ENCODE measurements around the gene B9D1.

B9D1 gene

GRCh38 chr17:19384723-19385391 lies 22.3 kb upstream of the B9D1 start:
- Histone ChIP-seq H4K20me1 (ENCODE audit: insufficient read depth, low read length) (no peaks in the 10 kb centered on the region), H3K9me3 (replicated peaks; ENCODE audit: insufficient read depth, low read length) (no peaks in the 10 kb centered on the region), H3F3A (ENCODE audit: insufficient read depth, low read length) (no peaks in the 10 kb centered on the region), H3K4me3 (ENCODE audit: low read length) (no peak overlapping the region), H3K9me2 (replicated peaks; ENCODE audit: insufficient read depth, low read length) (no peaks in the 10 kb centered on the region), H2AFZ (ENCODE audit: low read length) (no peak overlapping the region), H3K79me2 (ENCODE audit: low read length) (no peaks in the 10 kb centered on the region), H3K4me2 (ENCODE audit: low read depth, low read length) (no peak overlapping the region), H3K9ac (ENCODE audit: low read length) (no peak overlapping the region), H3K27me3 (replicated peaks; ENCODE audit: insufficient read depth, low read length) (no peaks in the 10 kb centered on the region), H3K27ac (ENCODE audit: low read length) (no peak overlapping the region), H3K36me3 (replicated peaks; ENCODE audit: insufficient read depth, low read length) (no peaks in the 10 kb centered on the region), H3K4me1 (ENCODE audit: low read length) (no peaks in the 10 kb centered on the region)
- no peak for TF ChIP-seq EZH2phosphoT487 (IDR thresholded peaks at IDR 0.05; ENCODE audit: low read length)
- TF ChIP-seq, protein P1, sequence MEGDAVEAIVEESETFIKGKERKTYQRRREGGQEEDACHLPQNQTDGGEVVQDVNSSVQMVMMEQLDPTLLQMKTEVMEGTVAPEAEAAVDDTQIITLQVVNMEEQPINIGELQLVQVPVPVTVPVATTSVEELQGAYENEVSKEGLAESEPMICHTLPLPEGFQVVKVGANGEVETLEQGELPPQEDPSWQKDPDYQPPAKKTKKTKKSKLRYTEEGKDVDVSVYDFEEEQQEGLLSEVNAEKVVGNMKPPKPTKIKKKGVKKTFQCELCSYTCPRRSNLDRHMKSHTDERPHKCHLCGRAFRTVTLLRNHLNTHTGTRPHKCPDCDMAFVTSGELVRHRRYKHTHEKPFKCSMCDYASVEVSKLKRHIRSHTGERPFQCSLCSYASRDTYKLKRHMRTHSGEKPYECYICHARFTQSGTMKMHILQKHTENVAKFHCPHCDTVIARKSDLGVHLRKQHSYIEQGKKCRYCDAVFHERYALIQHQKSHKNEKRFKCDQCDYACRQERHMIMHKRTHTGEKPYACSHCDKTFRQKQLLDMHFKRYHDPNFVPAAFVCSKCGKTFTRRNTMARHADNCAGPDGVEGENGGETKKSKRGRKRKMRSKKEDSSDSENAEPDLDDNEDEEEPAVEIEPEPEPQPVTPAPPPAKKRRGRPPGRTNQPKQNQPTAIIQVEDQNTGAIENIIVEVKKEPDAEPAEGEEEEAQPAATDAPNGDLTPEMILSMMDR (IDR thresholded peaks at IDR 0.05; ENCODE audit: low read length) = no peak
- TF ChIP-seq EZH2 (optimal IDR thresholded peaks at IDR 0.05; ENCODE audit: low read depth, low read length) = no peak
- no peak for DNase-seq

GRCh38 chr17:19383681-19384470 lies 21.4 kb upstream of the B9D1 start:
- H3K4me2 ChIP-seq (ENCODE audit: low read depth, low read length) = no peak overlapping the region
- no peaks in the 10 kb centered on the region; the same call in 1 of the 2 replicates for H3K4me1 ChIP-seq (ENCODE audit: low read length)
- no peaks in the 10 kb centered on the region for H3K36me3 ChIP-seq (replicated peaks; ENCODE audit: insufficient read depth, low read length)
- TF ChIP-seq, protein P1 (IDR thresholded peaks at IDR 0.05; ENCODE audit: low read length) = no peak
- no peak for TF ChIP-seq EZH2phosphoT487 (IDR thresholded peaks at IDR 0.05; ENCODE audit: low read length)
- peaks cover 8% of the 10 kb centered on the region for H3K79me2 ChIP-seq (ENCODE audit: low read length)
- no peak for DNase-seq
- H3K9me3 ChIP-seq (replicated peaks; ENCODE audit: insufficient read depth, low read length) = no peaks in the 10 kb centered on the region
- no peak overlapping the region for H3K27ac ChIP-seq (ENCODE audit: low read length)
- H3K4me3 ChIP-seq (ENCODE audit: low read length) = no peak overlapping the region
- no peaks in the 10 kb centered on the region for H3F3A ChIP-seq (ENCODE audit: insufficient read depth, low read length)
- H3K9me2 ChIP-seq (replicated peaks; ENCODE audit: insufficient read depth, low read length) = no peaks in the 10 kb centered on the region
- H3K27me3 ChIP-seq (replicated peaks; ENCODE audit: insufficient read depth, low read length) = no peaks in the 10 kb centered on the region
- H3K9ac ChIP-seq (ENCODE audit: low read length) = no peak overlapping the region
- no peaks in the 10 kb centered on the region for H4K20me1 ChIP-seq (ENCODE audit: insufficient read depth, low read length)
- H2AFZ ChIP-seq (ENCODE audit: low read length) = no peak overlapping the region

DNA sequence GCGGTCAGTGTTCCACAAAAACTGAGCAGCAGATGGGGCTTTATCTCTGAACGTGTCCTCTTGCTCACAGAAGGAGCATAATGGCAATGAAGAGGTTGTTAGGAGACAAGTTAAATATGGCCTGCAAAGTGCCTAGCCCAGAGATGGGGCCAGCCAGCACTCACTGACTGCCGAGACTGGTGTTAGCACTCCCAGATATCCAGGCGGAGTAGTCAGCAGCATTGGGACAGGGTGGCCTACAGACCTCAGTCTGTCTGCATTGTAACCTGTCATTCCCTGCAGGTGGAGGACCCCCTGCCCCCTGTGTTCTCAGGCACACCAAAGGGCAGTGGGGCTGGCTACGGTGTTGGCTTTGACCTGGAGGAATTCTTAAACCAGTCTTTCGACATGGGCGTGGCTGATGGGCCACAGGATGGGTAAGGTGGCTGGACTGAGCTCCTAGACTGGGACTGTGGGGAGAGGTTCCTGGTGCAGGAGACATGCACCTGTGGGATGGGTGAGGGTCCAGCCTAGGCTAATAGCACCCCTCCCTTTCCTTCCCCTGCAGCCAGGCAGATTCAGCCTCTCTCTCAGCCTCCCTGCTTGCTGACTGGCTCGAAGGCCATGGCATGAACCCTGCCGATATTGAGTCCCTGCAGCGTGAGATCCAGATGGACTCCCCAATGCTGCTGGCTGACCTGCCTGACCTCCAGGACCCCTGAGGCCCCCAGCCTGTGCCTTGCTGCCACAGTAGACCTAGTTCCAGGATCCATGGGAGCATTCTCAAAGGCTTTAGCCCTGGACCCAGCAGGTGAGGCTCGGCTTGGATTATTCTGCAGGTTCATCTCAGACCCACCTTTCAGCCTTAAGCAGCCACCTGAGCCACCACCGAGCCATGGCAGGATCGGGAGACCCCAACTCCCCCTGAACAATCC lies 20.3 kb upstream of the B9D1 start:
- DNase-seq = no peak
- Histone ChIP-seq H3F3A (ENCODE audit: insufficient read depth, low read length) (peaks cover 1% of the 10 kb centered on the region; the same call in 1 of the 2 replicates), H3K9me3 (replicated peaks; ENCODE audit: insufficient read depth, low read length) (no peaks in the 10 kb centered on the region), H3K4me2 (ENCODE audit: low read depth, low read length) (no peak overlapping the region), H3K9me2 (replicated peaks; ENCODE audit: insufficient read depth, low read length) (no peaks in the 10 kb centered on the region), H3K27me3 (replicated peaks; ENCODE audit: insufficient read depth, low read length) (no peaks in the 10 kb centered on the region), H3K4me1 (ENCODE audit: low read length) (no peaks in the 10 kb centered on the region; the same call in 1 of the 2 replicates), H4K20me1 (ENCODE audit: insufficient read depth, low read length) (no peaks in the 10 kb centered on the region), H3K79me2 (ENCODE audit: low read length) (peaks cover 12% of the 10 kb centered on the region), H3K36me3 (replicated peaks; ENCODE audit: insufficient read depth, low read length) (no peaks in the 10 kb centered on the region), H3K9ac (ENCODE audit: low read length) (no peak overlapping the region), H3K27ac (ENCODE audit: low read length) (no peak overlapping the region), H3K4me3 (ENCODE audit: low read length) (no peak overlapping the region), H2AFZ (ENCODE audit: low read length) (no peak overlapping the region)
- TF ChIP-seq EZH2phosphoT487 (IDR thresholded peaks at IDR 0.05; ENCODE audit: low read length) (no peak), EZH2 (optimal IDR thresholded peaks at IDR 0.05; ENCODE audit: low read depth, low read length) (no peak)
- TF ChIP-seq, protein P1 (IDR thresholded peaks at IDR 0.05; ENCODE audit: low read length) = no peak

All from MM.1S (cell line).